OCI-LY3 (cell line): Measurements from ENCODE around the gene SMC3.

Source experiments
- CTCF ChIP-seq: fragments of 200-600, 300-600 bp; sonication (generic); IDR thresholded peaks from 2 replicates; pipeline ENCODE4 v1.5.1; 2014; ENCODE audit warnings: antibody characterized with exemption, low read length, low read depth
- EZH2phosphoT487 ChIP-seq: fragments of 200-600 bp; shearing (Covaris generic); IDR thresholded peaks from 2 replicates; pipeline ENCODE4 v1.6.1; 2018; ENCODE audit warnings: antibody characterized with exemption, mixed run types, low read depth

- TF ChIP-seq CTCF (no peak), EZH2phosphoT487 (no peak)
Observed at GRCh38 chr10:110632591-110633215, 65.2 kb downstream of the SMC3 start.
